Nephron progenitor cell (in vitro differentiated cells): ENCODE results near the gene DAPL1.

Experiments
- DNase-seq: peaks from one replicate; pipeline ENCODE4 v3.0.0; 2021
- H3K27ac Mint-ChIP-seq: 2 replicates; pipeline ENCODE4 v1.8.0; 2021; ENCODE audit warnings: mild to moderate bottlenecking, moderate library complexity, mixed read lengths
- H3K27me3 Mint-ChIP-seq: 2 replicates; pipeline ENCODE4 v1.8.0; 2021; ENCODE audit warnings: mild to moderate bottlenecking, low read depth, mixed read lengths; ENCODE audit not compliant: poor library complexity
- H3K36me3 Mint-ChIP-seq: 2 replicates; pipeline ENCODE4 v1.8.0; 2021; ENCODE audit warnings: low read depth, mixed read lengths
- H3K4me1 Mint-ChIP-seq: 2 replicates; pipeline ENCODE4 v1.8.0; 2021; ENCODE audit warnings: mixed read lengths
- H3K4me3 Mint-ChIP-seq: 2 replicates; pipeline ENCODE4 v1.8.0; 2021; ENCODE audit warnings: mild to moderate bottlenecking, moderate library complexity, mixed read lengths
- H3K9me3 Mint-ChIP-seq: 2 replicates; pipeline ENCODE4 v1.8.0; 2021; ENCODE audit warnings: mild to moderate bottlenecking, moderate library complexity, mixed read lengths
- CTCF ChIP-seq: fragments of 200-600 bp; sonication (generic); IDR thresholded peaks from 2 replicates; pipeline ENCODE4 v1.5.0; 2021; ENCODE audit warnings: antibody characterized with exemption

Gene DAPL1

GRCh38 chr2:158806941-158807340 lies 11.8 kb downstream of the DAPL1 start:
- H3K4me3 Mint-ChIP-seq = no peak overlapping the region
- no peaks in the 10 kb centered on the region for H3K9me3 Mint-ChIP-seq
- no peaks in the 10 kb centered on the region for H3K36me3 Mint-ChIP-seq
- peaks cover 78% of the 10 kb centered on the region for H3K4me1 Mint-ChIP-seq
- TF ChIP-seq CTCF = no peak
- no peaks in the 10 kb centered on the region for H3K27me3 Mint-ChIP-seq
- DNase-seq = no peak
- H3K27ac Mint-ChIP-seq = no peak overlapping the region

GRCh38 chr2:158808426-158808825 lies 13.3 kb downstream of the DAPL1 start:
- H3K9me3 Mint-ChIP-seq = peaks cover 4% of the 10 kb centered on the region
- H3K36me3 Mint-ChIP-seq = no peaks in the 10 kb centered on the region
- H3K4me3 Mint-ChIP-seq = no peak overlapping the region
- H3K27ac Mint-ChIP-seq = no peak overlapping the region
- H3K4me1 Mint-ChIP-seq = peaks cover 82% of the 10 kb centered on the region
- no peaks in the 10 kb centered on the region for H3K27me3 Mint-ChIP-seq
- no peak for DNase-seq
- no peak for TF ChIP-seq CTCF

GRCh38 chr2:158809816-158810215 lies 14.7 kb downstream of the DAPL1 start:
- H3K9me3 Mint-ChIP-seq = peaks cover 8% of the 10 kb centered on the region
- H3K36me3 Mint-ChIP-seq = no peaks in the 10 kb centered on the region
- H3K4me1 Mint-ChIP-seq = peaks cover 80% of the 10 kb centered on the region
- no peak overlapping the region for H3K27ac Mint-ChIP-seq
- no peak for TF ChIP-seq CTCF
- H3K27me3 Mint-ChIP-seq = no peaks in the 10 kb centered on the region
- H3K4me3 Mint-ChIP-seq = no peak overlapping the region
- DNase-seq = no peak

GRCh38 chr2:158810731-158811460 lies 15.8 kb downstream of the DAPL1 start:
- TF ChIP-seq CTCF = no peak
- no peak for DNase-seq
- Mint-ChIP-seq H3K9me3 (peaks cover 11% of the 10 kb centered on the region), H3K36me3 (no peaks in the 10 kb centered on the region), H3K27ac (peak overlapping the region; percentile 96), H3K27me3 (no peaks in the 10 kb centered on the region), H3K4me3 (peak overlapping the region; percentile 55), H3K4me1 (peaks cover 83% of the 10 kb centered on the region)

- Mint-ChIP-seq H3K4me1 (peaks cover 81% of the 10 kb centered on the region), H3K4me3 (no peak overlapping the region), H3K9me3 (peaks cover 15% of the 10 kb centered on the region), H3K27ac (no peak overlapping the region), H3K27me3 (peaks cover 4% of the 10 kb centered on the region), H3K36me3 (no peaks in the 10 kb centered on the region)
- no peak for DNase-seq
- no peak for TF ChIP-seq CTCF
Measured at GRCh38 chr2:158815166-158815565, 20.0 kb downstream of the DAPL1 start.

GRCh38 chr2:158815658-158816057 lies 20.5 kb downstream of the DAPL1 start:
- TF ChIP-seq CTCF = no peak
- peaks cover 4% of the 10 kb centered on the region for H3K27me3 Mint-ChIP-seq
- H3K36me3 Mint-ChIP-seq = no peaks in the 10 kb centered on the region
- H3K27ac Mint-ChIP-seq = no peak overlapping the region
- H3K9me3 Mint-ChIP-seq = peaks cover 15% of the 10 kb centered on the region
- no peak for DNase-seq
- H3K4me3 Mint-ChIP-seq = no peak overlapping the region
- H3K4me1 Mint-ChIP-seq = peaks cover 81% of the 10 kb centered on the region
